HG03039 (cell line): ENCODE data around the gene ERBB2.
"Not testable (repeated sequence)": the region's sequence is repeated elsewhere in the genome, so short reads cannot be mapped to it uniquely, and the experiment has no call there.

Experiments used
- ATAC-seq: cut with Tn5 transposase; IDR thresholded peaks from one replicate; pipeline ENCODE4 v1.9.1; 2021; ENCODE audit warnings: mild to moderate bottlenecking, moderate library complexity; ENCODE audit not compliant: unreplicated experiment

The ERBB2 gene

GRCh38 chr17:39677542-39678339 is 22.1 kb upstream of the ERBB2 start:
- ATAC-seq = no peak

- ATAC-seq = no peak
Measured at GRCh38 chr17:39678340-39679116, 21.3 kb upstream of the ERBB2 start.

GRCh38 chr17:39679521-39680192 is 20.2 kb upstream of the ERBB2 start:
- ATAC-seq = no peak

GRCh38 chr17:39683295-39683939 is 16.4 kb upstream of the ERBB2 start:
- ATAC-seq = no peak

GRCh38 chr17:39684369-39685192 is 15.3 kb upstream of the ERBB2 start:
- no peak for ATAC-seq

- no peak for ATAC-seq
Measured at GRCh38 chr17:39687101-39687545, 12.7 kb upstream of the ERBB2 start.

- ATAC-seq = peak; percentile 81
Measured at GRCh38 chr17:39687546-39688474, 12.1 kb upstream of the ERBB2 start, which contains the start of gene PGAP3. Gene PGAP3 (minus strand): TSS chr17:39688057. CDS start chr17:39688014, 43 bp downstream.

GRCh38 chr17:39688475-39688835 is 11.4 kb upstream of the ERBB2 start:
- ATAC-seq = no peak

GRCh38 chr17:39688945-39689344 is 10.9 kb upstream of the ERBB2 start:
- ATAC-seq = no peak

- no peak for ATAC-seq
Measured at GRCh38 chr17:39694593-39694992, 5.3 kb upstream of the ERBB2 start.

GRCh38 chr17:39695089-39695474 is 4.8 kb upstream of the ERBB2 start:
- no peak for ATAC-seq

- no peak for ATAC-seq
Measured at GRCh38 chr17:39696731-39697130, 3.1 kb upstream of the ERBB2 start.

GRCh38 chr17:39697961-39698360 is 1.9 kb upstream of the ERBB2 start:
- no peak for ATAC-seq

GRCh38 chr17:39699157-39699817 is 577 bp upstream of the ERBB2 start:
- ATAC-seq = not testable (repeated sequence)

GRCh38 chr17:39700148-39700987 is 504 bp downstream of the ERBB2 start:
- no peak for ATAC-seq

GRCh38 chr17:39701012-39701783 is 1.3 kb downstream of the ERBB2 start:
- no peak for ATAC-seq
